H1 (cell line): ENCODE measurements around the gene GREB1. TPM values are rescaled to one million over a fixed set of nuclear protein-coding genes. Genes with fewer than 3 reads are reported as not detected.
A peak's percentile ranks its signal among the peaks of the same experiment; 100 is the strongest.

ENCODE experiments used
- CTCF ChIA-PET: fragments of 300-600 bp; sonication (Branson Sonifier 250); formaldehyde crosslinking; loops from one replicate; lab custom pipeline; 2021; ENCODE audit not compliant: partially characterized antibody; lab: Charles Lee
- POLR2A ChIA-PET: fragments of 300-600 bp; sonication (Branson Sonifier 250); formaldehyde crosslinking; loops from one replicate; lab custom pipeline; 2021; ENCODE audit warnings: inconsistent platforms; ENCODE audit not compliant: partially characterized antibody; lab: Charles Lee
- DNase-seq, 2 experiments: peaks; one replicate each; pipeline versions ENCODE4 v3.0.0 to v3.0.0-alpha.2; 2010 to 2022; ENCODE audit warnings: low spot score in 2 of 2, low read depth in 1 of 2, mixed read lengths in 1 of 2
- FAIRE-seq: peaks from 2 replicates; lab custom pipeline; 2011; peaks lifted over from hg19 to GRCh38; lab: Jason Lieb, UNC
- H2AFZ ChIP-seq: 2 replicates; pipeline ENCODE4 v1.8.1; 2012; ENCODE audit warnings: low read length, inconsistent platforms
- H2AK5ac ChIP-seq: 2 replicates; pipeline ENCODE4 v1.6.1; 2013; ENCODE audit warnings: low read depth, low read length
- H2BK120ac ChIP-seq: replicated peaks from 2 replicates; pipeline ENCODE3; 2013; ENCODE audit warnings: low read depth, low read length, inconsistent platforms
- H2BK12ac ChIP-seq: 2 replicates; pipeline ENCODE4 v1.6.1; 2013; ENCODE audit warnings: low read depth, low read length
- H2BK15ac ChIP-seq: 2 replicates; pipeline ENCODE4 v1.6.1; 2013; ENCODE audit warnings: low read length
- H2BK20ac ChIP-seq: 2 replicates; pipeline ENCODE4 v1.6.1; 2013; ENCODE audit warnings: low read length
- H2BK5ac ChIP-seq: 2 replicates; pipeline ENCODE4 v1.6.1; 2013; ENCODE audit warnings: low read depth, low read length
- H3K14ac ChIP-seq: 2 replicates; pipeline ENCODE4 v1.6.1; 2013; ENCODE audit warnings: inconsistent platforms; ENCODE audit not compliant: insufficient read length
- H3K18ac ChIP-seq: 2 replicates; pipeline ENCODE4 v1.6.1; 2013; ENCODE audit warnings: low read length; ENCODE audit errors: extremely low read depth
- H3K23ac ChIP-seq: 2 replicates; pipeline ENCODE4 v1.6.1; 2013; ENCODE audit warnings: inconsistent platforms; ENCODE audit not compliant: insufficient read length
- H3K23me2 ChIP-seq: 2 replicates; pipeline ENCODE4 v1.6.1; 2013; ENCODE audit warnings: low read depth, low read length
- H3K27ac ChIP-seq: 2 replicates; pipeline ENCODE4 v1.6.1; 2011; ENCODE audit warnings: low read depth, low read length, inconsistent platforms
- H3K27me3 ChIP-seq, 4 experiments: replicated peaks in 1 of 4; 1 replicate in 1 of 4; 2 replicates in 3 of 4; pipeline versions ENCODE4 v1.6.1 to v1.8.1; 2011 to 2013; ENCODE audit warnings: low read length in 3 of 4, mild to moderate bottlenecking in 3 of 4, inconsistent platforms in 2 of 4, mixed read lengths in 2 of 4, moderate library complexity in 1 of 4; ENCODE audit not compliant: control insufficient read depth in 3 of 4, insufficient read depth in 3 of 4; ENCODE audit errors: extremely low read depth in 1 of 4
- H3K36me3 ChIP-seq, 4 experiments: 2 replicates each; pipeline versions ENCODE4 v1.6.1 to v1.8.1; 2011 to 2013; ENCODE audit warnings: mild to moderate bottlenecking in 4 of 4, low read length in 3 of 4, moderate library complexity in 2 of 4, control low read depth in 1 of 4, inconsistent platforms in 1 of 4; ENCODE audit not compliant: insufficient read depth in 4 of 4, control insufficient read depth in 2 of 4
- H3K4ac ChIP-seq: replicated peaks from 2 replicates; pipeline ENCODE3; 2013; ENCODE audit warnings: low read length, low read depth, mixed read lengths, inconsistent platforms; ENCODE audit not compliant: insufficient read length
- H3K4me1 ChIP-seq, 4 experiments: replicated peaks in 1 of 4; 1 replicate in 1 of 4; 2 replicates in 3 of 4; pipeline versions ENCODE4 v1.6.1 to v1.8.1; 2011 to 2013; ENCODE audit warnings: low read length in 3 of 4, inconsistent platforms in 2 of 4, mixed read lengths in 1 of 4; ENCODE audit not compliant: insufficient read depth in 4 of 4, control insufficient read depth in 3 of 4
- H3K4me2 ChIP-seq, 2 experiments: 2 replicates each; pipeline versions ENCODE4 v1.6.1 to v1.8.1; 2011 to 2013; ENCODE audit warnings: low read depth in 2 of 2, low read length in 2 of 2, control low read depth in 1 of 2, inconsistent platforms in 1 of 2, mild to moderate bottlenecking in 1 of 2; ENCODE audit not compliant: insufficient read depth in 1 of 2
- H3K4me3 ChIP-seq, 4 experiments: fragments of 200-600, 300-600 bp in 1 of 4; sonication (generic), shearing (Covaris generic), sonication (Bioruptor Twin) in 1 of 4; 2 replicates each; pipeline versions ENCODE4 v1.5.1 to v1.8.1; 2011 to 2016; ENCODE audit warnings: low read length in 4 of 4, low read depth in 3 of 4, control low read depth in 2 of 4, inconsistent platforms in 2 of 4, mild to moderate bottlenecking in 2 of 4, mixed read lengths in 1 of 4, moderate library complexity in 1 of 4; ENCODE audit not compliant: insufficient read depth in 2 of 4; ENCODE audit errors: extremely low read depth in 1 of 4
- H3K56ac ChIP-seq: replicated peaks from 2 replicates; pipeline ENCODE3; 2013; ENCODE audit warnings: low read depth, mild to moderate bottlenecking, mixed read lengths, low read length, inconsistent platforms; ENCODE audit not compliant: insufficient read length
- H3K79me1 ChIP-seq: 2 replicates; pipeline ENCODE4 v1.6.1; 2013; ENCODE audit warnings: low read depth, low read length, control low read depth
- H3K79me2 ChIP-seq, 2 experiments: 2 replicates each; pipeline versions ENCODE4 v1.6.1 to v1.8.1; 2012 to 2013; ENCODE audit warnings: low read length in 2 of 2, mild to moderate bottlenecking in 2 of 2, inconsistent platforms in 1 of 2; ENCODE audit not compliant: insufficient read depth in 2 of 2, control insufficient read depth in 1 of 2
- H3K9ac ChIP-seq, 4 experiments: replicated peaks in 1 of 4; 1 replicate in 1 of 4; 2 replicates in 3 of 4; pipeline versions ENCODE4 v1.6.1 to v1.8.1; 2011 to 2013; ENCODE audit warnings: low read depth in 3 of 4, low read length in 3 of 4, control low read depth in 2 of 4, mild to moderate bottlenecking in 2 of 4, moderate library complexity in 2 of 4, inconsistent platforms in 1 of 4; ENCODE audit errors: extremely low read depth in 1 of 4
- H3K9me3 ChIP-seq, 2 experiments: 2 replicates each; pipeline versions ENCODE4 v1.6.1 to v1.8.1; 2012 to 2013; ENCODE audit warnings: mild to moderate bottlenecking in 2 of 2, moderate library complexity in 2 of 2, control low read depth in 1 of 2, inconsistent platforms in 1 of 2, low read depth in 1 of 2, low read length in 1 of 2, mixed read lengths in 1 of 2; ENCODE audit not compliant: insufficient read depth in 2 of 2
- H4K20me1 ChIP-seq, 2 experiments: replicated peaks in 1 of 2; 2 replicates each; pipeline versions ENCODE3 to v1.8.1; 2011 to 2013; ENCODE audit warnings: inconsistent platforms in 2 of 2, low read length in 2 of 2, mild to moderate bottlenecking in 1 of 2; ENCODE audit not compliant: insufficient read depth in 2 of 2, control insufficient read depth in 1 of 2
- H4K5ac ChIP-seq: 2 replicates; pipeline ENCODE4 v1.6.1; 2013; ENCODE audit warnings: low read length, low read depth, mixed read lengths, inconsistent platforms; ENCODE audit not compliant: insufficient read length
- H4K8ac ChIP-seq: 2 replicates; pipeline ENCODE4 v1.8.0; 2013; ENCODE audit warnings: mild to moderate bottlenecking, moderate library complexity, low read length, inconsistent platforms; ENCODE audit not compliant: insufficient read depth; ENCODE audit errors: extremely low read depth
- H4K91ac ChIP-seq: replicated peaks from 2 replicates; pipeline ENCODE3; 2013; ENCODE audit warnings: low read length, mixed read lengths, inconsistent platforms; ENCODE audit not compliant: insufficient read length
- BCL11A ChIP-seq, 2 experiments: IDR thresholded peaks; one replicate each; pipeline ENCODE4 v1.6.1; 2011; ENCODE audit warnings: low read depth in 2 of 2, low read length in 2 of 2, mild to moderate bottlenecking in 2 of 2
- BRCA1 ChIP-seq: IDR thresholded peaks from 2 replicates; pipeline ENCODE4 v1.6.1; 2012; ENCODE audit warnings: low read depth, low read length, improper control_type of control experiment
- CBX8 ChIP-seq: fragments of 300-800, 300-1000 bp; sonication (generic); IDR thresholded peaks from 2 replicates; pipeline ENCODE4 v1.7.1; 2016; ENCODE audit warnings: low read depth, low read length, borderline replicate concordance
- CREB1 ChIP-seq: IDR thresholded peaks from 2 replicates; pipeline ENCODE4 v1.6.1; 2012; ENCODE audit warnings: inconsistent platforms
- FOSL1 ChIP-seq: IDR thresholded peaks from 2 replicates; pipeline ENCODE4 v1.6.1; 2011; ENCODE audit warnings: mild to moderate bottlenecking, low read depth, low read length, moderate library complexity; ENCODE audit not compliant: insufficient read depth
- GABPA ChIP-seq: IDR thresholded peaks from 2 replicates; pipeline ENCODE4 v1.6.1; 2011; ENCODE audit warnings: mild to moderate bottlenecking, low read length, moderate library complexity, borderline replicate concordance; ENCODE audit not compliant: insufficient read depth
- GTF2F1 ChIP-seq: IDR thresholded peaks from 2 replicates; pipeline ENCODE4 v1.6.1; 2012; ENCODE audit warnings: low read depth, low read length, improper control_type of control experiment, borderline replicate concordance
- JUND ChIP-seq: IDR thresholded peaks from 2 replicates; pipeline ENCODE4 v1.6.1; 2011; ENCODE audit warnings: mild to moderate bottlenecking, improper control_type of control experiment, low read length
- KDM5A ChIP-seq: fragments of 200-600 bp; IDR thresholded peaks from 2 replicates; pipeline ENCODE4 v1.7.1; 2012; ENCODE audit warnings: mild to moderate bottlenecking, low read length, inconsistent platforms, mixed read lengths
- POLR2AphosphoS5 ChIP-seq: IDR thresholded peaks from 2 replicates; pipeline ENCODE4 v1.6.1; 2011; ENCODE audit warnings: low read depth, low read length
- SIRT6 ChIP-seq: IDR thresholded peaks from one replicate; pipeline ENCODE4 v1.7.1; 2012; ENCODE audit warnings: low read length, inconsistent platforms
- SIX5 ChIP-seq: IDR thresholded peaks from 2 replicates; pipeline ENCODE4 v1.6.1; 2011; ENCODE audit warnings: mild to moderate bottlenecking, low read depth, low read length
- SRF ChIP-seq: IDR thresholded peaks from 2 replicates; pipeline ENCODE4 v1.6.1; 2011; ENCODE audit warnings: mild to moderate bottlenecking, low read depth, low read length, moderate library complexity
- TBP ChIP-seq: IDR thresholded peaks from 2 replicates; pipeline ENCODE4 v1.6.1; 2011; ENCODE audit warnings: low read depth, low read length, improper control_type of control experiment
- WGBS, 2 experiments: shearing (Covaris generic) in 1 of 2; methylation state at CpG; one replicate each; pipeline versions ENCODE4 v1.1.6 to v1.1.7; 2013 to 2015; ENCODE audit warnings: low lambda C conversion rate in 2 of 2, mixed read lengths in 2 of 2, inconsistent platforms in 1 of 2, low coverage in 1 of 2, missing lambda C conversion rate in 1 of 2; ENCODE audit not compliant: insufficient replicate concordance in 2 of 2, insufficient coverage in 1 of 2, insufficient read length in 1 of 2; ENCODE audit errors: extremely low coverage in 1 of 2, missing lambda C conversion rate in 1 of 2; 5-methylcytosine and 5-hydroxymethylcytosine counted together
- polyA plus RNA-seq, 7 experiments: library from polyadenylated mRNA; depleted of rRNA in 3 of 7; stranded (reverse) in 5 of 7; unstranded in 2 of 7; fragments of >200 nt in 5 of 7; fragments of 200-250 nt in 2 of 7; gene quantifications; 1 replicate in 5 of 7; 2 replicates in 1 of 7; 4 replicates in 1 of 7; pipeline versions ENCODE4 v1.2.1 to v1.2.3, GENCODE V29; 2011 to 2013; ENCODE audit warnings: missing spikeins in 2 of 7, mixed read lengths in 2 of 7
- total RNA-seq: library from RNA; stranded (reverse); fragmentation: NEBNext Ultra II Directional; extraction: Animal tissue kit (Norgen Biotek cat#: 25700); gene quantifications from 2 replicates; pipeline ENCODE4 v1.2.1, GENCODE V29; 2021

The GREB1 gene
- total and polyA plus RNA-seq, 2 of the 8 experiments (the other 6 are each of a cell fraction or from before 2014, with no cell fraction given), result 7.9 to 43.4 TPM

DNA sequence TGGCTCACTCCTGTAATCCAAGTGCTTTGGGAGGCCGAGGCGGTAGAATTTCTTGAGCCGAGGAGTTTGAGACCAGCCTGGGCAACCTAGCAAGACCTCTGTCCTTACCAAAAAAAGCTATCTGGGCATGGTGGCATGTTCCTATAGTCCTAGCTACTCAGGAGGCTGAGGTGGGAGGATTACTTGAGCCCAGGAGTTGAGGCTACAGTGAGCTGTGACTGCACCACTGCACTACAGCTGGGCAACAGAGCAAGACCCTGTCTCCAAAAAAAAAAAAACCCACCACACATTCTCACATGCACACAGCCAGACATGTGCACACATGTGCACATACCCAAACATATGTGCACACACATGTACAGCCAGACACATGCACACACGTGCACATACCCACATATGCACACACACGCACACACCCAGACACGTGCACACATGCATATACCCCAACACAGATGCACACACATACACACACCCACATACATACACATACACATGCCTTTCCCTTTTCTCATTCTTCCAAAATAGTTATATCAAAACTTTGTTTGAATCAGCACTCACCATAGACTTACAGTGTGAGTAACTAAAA, 14.2 kb downstream of the GREB1 start:
- Histone ChIP-seq H2BK12ac (no peak overlapping the region), H4K8ac (no peak overlapping the region), H3K4me2 (no peak overlapping the region), H2BK15ac (no peak overlapping the region), H3K79me2 (peaks cover 4 to 19% of the 10 kb centered on the region in 2 experiments; a peak in 3 of 4 replicates), H3K4ac (peak overlapping the region; percentile 1), H3K36me3 (no peaks in the 10 kb centered on the region), H3K23ac (no peak overlapping the region), H2AFZ (no peak overlapping the region), H2BK5ac (no peak overlapping the region), H3K14ac (no peak overlapping the region), H3K9me3 (no peaks in the 10 kb centered on the region), H3K9ac (no peak overlapping the region), H3K18ac (no peak overlapping the region), H3K4me1 (peaks cover 0 to 12% (median 6%) of the 10 kb centered on the region in 4 experiments; a peak in 6 of 7 replicates), H2AK5ac (0 out of 2 replicates have a peak overlapping the region, but pooled peaks have one; percentile 93), H2BK120ac (peak overlapping the region; percentile 6), H3K27me3 (no peaks in the 10 kb centered on the region), H4K91ac (no peak overlapping the region), H3K23me2 (no peaks in the 10 kb centered on the region), H3K79me1 (peaks cover 12% of the 10 kb centered on the region), H4K20me1 (peaks cover 0 to 2% of the 10 kb centered on the region in 2 experiments), H4K5ac (no peak overlapping the region), H3K4me3 (no peak overlapping the region), H3K56ac (no peak overlapping the region), H3K27ac (no peak overlapping the region), H2BK20ac (no peak overlapping the region)
- peak in 1 of 2 experiments; percentile 28 for DNase-seq
- FAIRE-seq, result no peak
- 79% methylated on average over 6 of the region's 6 CpGs; no CpG with 5 or more reads in 1 of the 2 experiments for WGBS, 2 experiments
- ChIA-PET POLR2A (interaction anchor here (1.0 kb wide), 1 partner anchor 67 kb away, joined by 4 read pairs; no protein-coding TSS in a partner anchor), CTCF (interaction anchor here (0.6 to 22.6 kb wide), 5 partner anchors 10 to 973 kb away, joined by 3 to 377 read pairs (median 7); partner anchors contain the start of gene GREB1)
- TF ChIP-seq SIRT6 (no peak), CBX8 (no peak), CREB1 (no peak), BCL11A (IDR thresholded peaks at IDR 0.05; ENCODE audit: low read depth in 2 of 2, low read length in 2 of 2) (no peak), GABPA (no peak), GTF2F1 (no peak), BRCA1 (no peak), SRF (no peak), POLR2AphosphoS5 (no peak), TBP (no peak), SIX5 (no peak), JUND (no peak), FOSL1 (no peak), KDM5A (no peak)
